HepG2 (cell line): Measurements from ENCODE around the gene CDC34. TPM values are rescaled to one million over a fixed set of nuclear protein-coding genes. Genes with fewer than 3 reads are reported as not detected.

Experiments
- ATF2 ChIP-seq: sonication (generic); formaldehyde crosslinking; IDR thresholded peaks from 2 replicates; pipeline ENCODE4 v1.4.0; 2020; ENCODE audit warnings: missing genetic modification reagents
- BRCA1 ChIP-seq: sonication (generic); formaldehyde crosslinking; IDR thresholded peaks from 2 replicates; pipeline ENCODE4 v1.4.0; 2020; ENCODE audit warnings: missing genetic modification reagents
- HIC2 ChIP-seq: sonication (generic); formaldehyde crosslinking; IDR thresholded peaks from 2 replicates; pipeline ENCODE4 v1.9.0; 2022; ENCODE audit warnings: low read depth, missing genetic modification reagents
- HNF4A ChIP-seq: sonication (generic); formaldehyde crosslinking; IDR thresholded peaks from 2 replicates; pipeline ENCODE4 v1.4.0; 2020; ENCODE audit warnings: missing genetic modification reagents
- MEF2D ChIP-seq: sonication (generic); formaldehyde crosslinking; IDR thresholded peaks from 2 replicates; pipeline ENCODE4 v1.5.1; 2020; ENCODE audit warnings: mild to moderate bottlenecking, missing genetic modification reagents
- MXD1 ChIP-seq: sonication (generic); formaldehyde crosslinking; IDR thresholded peaks from 2 replicates; pipeline ENCODE4 v1.4.0; 2020; ENCODE audit warnings: mild to moderate bottlenecking, missing genetic modification reagents
- NFE2 ChIP-seq: sonication (generic); formaldehyde crosslinking; IDR thresholded peaks from 2 replicates; pipeline ENCODE4 v1.4.0; 2020; ENCODE audit warnings: missing genetic modification reagents
- NR2F1 ChIP-seq, 2 experiments: fragments of 450-650 bp in 1 of 2; formaldehyde crosslinking in 1 of 2; IDR thresholded peaks; 2 replicates each; pipeline versions ENCODE4 v1.5.0 to v1.6.1; 2016 to 2020; ENCODE audit warnings: mild to moderate bottlenecking in 1 of 2, missing compliant biosample characterization in 1 of 2, missing genetic modification reagents in 1 of 2, moderate library complexity in 1 of 2
- PREB ChIP-seq: sonication (generic); formaldehyde crosslinking; IDR thresholded peaks from 2 replicates; pipeline ENCODE4 v1.4.0; 2020; ENCODE audit warnings: missing genetic modification reagents
- RBAK ChIP-seq: sonication (generic); formaldehyde crosslinking; IDR thresholded peaks from 2 replicates; pipeline ENCODE4 v1.5.1; 2020; ENCODE audit warnings: mild to moderate bottlenecking, missing genetic modification reagents
- RELA ChIP-seq: sonication (generic); formaldehyde crosslinking; IDR thresholded peaks from 2 replicates; pipeline ENCODE4 v1.4.0; 2020; ENCODE audit warnings: missing genetic modification reagents
- RFX3 ChIP-seq: IDR thresholded peaks from 2 replicates; pipeline ENCODE4 v1.6.1; 2016; ENCODE audit warnings: missing biosample characterization, missing genetic modification reagents
- SETDB1 ChIP-seq: sonication (generic); formaldehyde crosslinking; IDR thresholded peaks from 2 replicates; pipeline ENCODE4 v1.5.1; 2020; ENCODE audit warnings: missing genetic modification reagents, mild to moderate bottlenecking, borderline replicate concordance
- TAF15 ChIP-seq: fragments of 200-400 bp; formaldehyde crosslinking; IDR thresholded peaks from one replicate; pipeline ENCODE4 v1.6.1; 2018; ENCODE audit warnings: mild to moderate bottlenecking, low read depth, low read length; ENCODE audit not compliant: poor library complexity, severe bottlenecking
- TFDP1 ChIP-seq: IDR thresholded peaks from 2 replicates; pipeline ENCODE4 v1.6.1; 2016; ENCODE audit warnings: missing compliant biosample characterization, missing genetic modification reagents, borderline replicate concordance
- TRIM22 ChIP-seq: fragments of 450-650 bp; IDR thresholded peaks from 2 replicates; pipeline ENCODE4 v1.6.1; 2017
- ZBTB7B ChIP-seq: sonication (generic); formaldehyde crosslinking; IDR thresholded peaks from 2 replicates; pipeline ENCODE4 v1.4.0; 2020; ENCODE audit warnings: missing genetic modification reagents
- ZNF20 ChIP-seq: sonication (generic); formaldehyde crosslinking; IDR thresholded peaks from 2 replicates; pipeline ENCODE4 v1.4.0; 2020; ENCODE audit warnings: mild to moderate bottlenecking, moderate library complexity, missing genetic modification reagents
- ZNF337 ChIP-seq: sonication (generic); formaldehyde crosslinking; IDR thresholded peaks from 2 replicates; pipeline ENCODE4 v1.5.1; 2020; ENCODE audit warnings: missing genetic modification reagents, low read depth, mild to moderate bottlenecking, borderline replicate concordance
- ZNF720 ChIP-seq: sonication (generic); formaldehyde crosslinking; IDR thresholded peaks from 2 replicates; pipeline ENCODE4 v1.4.0; 2020; ENCODE audit warnings: missing genetic modification reagents
- ZNF784 ChIP-seq: sonication (generic); formaldehyde crosslinking; IDR thresholded peaks from 2 replicates; pipeline ENCODE4 v1.5.1; 2020; ENCODE audit warnings: missing genetic modification reagents, mild to moderate bottlenecking, borderline replicate concordance
- polyA plus RNA-seq, 8 experiments: library from polyadenylated mRNA; depleted of rRNA in 3 of 8; stranded (reverse) in 7 of 8; unstranded in 1 of 8; fragments of >200 nt; fragmentation: Illumina TruSeq in 4 of 8; extraction: Trizol in 4 of 8; gene quantifications; 2 replicates each; pipeline versions ENCODE4 v1.2.1 to v1.2.3, GENCODE V29; 2011 to 2016; ENCODE audit warnings: low read depth in 4 of 8, missing spikeins in 1 of 8, mixed read lengths in 1 of 8; ENCODE audit not compliant: insufficient read depth in 1 of 8
- total RNA-seq, 5 experiments: library from RNA; depleted of rRNA; stranded (reverse); fragments of >200 nt; fragmentation: Illumina TruSeq; extraction: Trizol; gene quantifications; 2 replicates each; pipeline ENCODE4 v1.2.3, GENCODE V29; 2016; ENCODE audit warnings: low read depth in 1 of 5

CDC34 gene
- total and polyA plus RNA-seq, 2 of the 13 experiments (the other 11 are each of a cell fraction or from before 2014, with no cell fraction given) = 138 to 150 TPM

GRCh38 chr19:591099-591958 is 59.8 kb downstream of the CDC34 start (continued):
- peak; percentile 49; the same call in 1 of the 2 replicates for TF ChIP-seq TFDP1 (CRISPR knock-in tag)
- no peak for TF ChIP-seq BRCA1 (CRISPR knock-in tag)
- no peak for TF ChIP-seq SETDB1 (CRISPR knock-in tag)
- TF ChIP-seq RFX3 (CRISPR knock-in tag) = no peak
- TF ChIP-seq RBAK (CRISPR knock-in tag) = no peak
- peak; percentile 80 for TF ChIP-seq MXD1 (CRISPR knock-in tag)
- no peak for TF ChIP-seq ZNF720 (CRISPR knock-in tag)
- no peak for TF ChIP-seq RELA (CRISPR knock-in tag)
- peak; percentile 49 for TF ChIP-seq MEF2D (CRISPR knock-in tag)
- no peak for TF ChIP-seq ZNF20 (CRISPR knock-in tag)
- no peak for TF ChIP-seq TAF15
- TF ChIP-seq HNF4A (CRISPR knock-in tag) = no peak
- TF ChIP-seq ATF2 (CRISPR knock-in tag) = no peak
- TF ChIP-seq PREB (CRISPR knock-in tag) = no peak
- TF ChIP-seq ZBTB7B (CRISPR knock-in tag) = no peak
- TF ChIP-seq NFE2 (CRISPR knock-in tag) = no peak
- TF ChIP-seq HIC2 (CRISPR knock-in tag) = no peak
- peak; percentile 56; the same call in 1 of the 2 replicates for TF ChIP-seq ZNF784 (CRISPR knock-in tag)
- TF ChIP-seq ZNF337 (CRISPR knock-in tag) = peak; percentile 45; the same call in 1 of the 2 replicates
- no peak for TF ChIP-seq TRIM22
- TF ChIP-seq NR2F1 (CRISPR knock-in tag; IDR thresholded peaks at IDR 0.05) = no peak
